CD1c-positive myeloid dendritic cell (primary cell): ENCODE results near the gene SLC22A23.
A peak's percentile ranks its signal among the peaks of the same experiment; 100 is the strongest.

Experiments
- DNase-seq: peaks from one replicate; pipeline ENCODE4 v3.0.0-alpha.2; 2016; ENCODE audit errors: extremely low spot score

SLC22A23 gene

DNA sequence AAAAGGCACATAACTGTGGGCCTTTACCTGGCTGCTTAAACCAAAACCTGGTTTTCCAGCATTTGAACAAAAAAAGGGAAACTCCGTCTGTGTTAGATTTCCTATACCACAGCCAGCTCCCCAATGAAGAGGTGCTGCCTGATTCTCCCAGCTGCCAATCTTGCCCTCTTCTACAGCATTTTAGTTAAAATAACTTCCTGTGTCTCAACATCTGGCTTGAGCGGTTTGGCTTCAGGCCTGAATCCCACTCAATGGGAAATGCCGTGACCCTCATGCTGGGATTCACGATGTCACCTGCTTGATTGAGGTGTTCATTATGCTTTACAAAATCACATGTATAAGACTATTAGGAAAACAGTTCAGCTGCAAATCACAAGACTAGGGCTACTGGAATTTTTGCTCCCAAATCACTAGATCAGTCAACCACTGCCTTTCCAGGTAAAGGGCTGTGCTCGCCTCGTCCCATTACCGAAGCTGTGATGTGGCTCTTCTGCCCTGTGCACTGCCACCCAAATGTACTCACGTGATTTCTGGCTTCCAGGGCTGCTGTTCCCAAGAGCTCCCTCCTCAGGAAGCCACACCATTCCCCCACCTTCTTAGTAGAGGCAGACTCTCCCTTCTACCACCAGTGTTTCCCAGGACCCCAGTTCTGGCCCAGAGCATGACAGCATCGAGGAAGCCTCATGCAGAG is 103.5 kb downstream of the SLC22A23 start:
- DNase-seq: no peak

DNA sequence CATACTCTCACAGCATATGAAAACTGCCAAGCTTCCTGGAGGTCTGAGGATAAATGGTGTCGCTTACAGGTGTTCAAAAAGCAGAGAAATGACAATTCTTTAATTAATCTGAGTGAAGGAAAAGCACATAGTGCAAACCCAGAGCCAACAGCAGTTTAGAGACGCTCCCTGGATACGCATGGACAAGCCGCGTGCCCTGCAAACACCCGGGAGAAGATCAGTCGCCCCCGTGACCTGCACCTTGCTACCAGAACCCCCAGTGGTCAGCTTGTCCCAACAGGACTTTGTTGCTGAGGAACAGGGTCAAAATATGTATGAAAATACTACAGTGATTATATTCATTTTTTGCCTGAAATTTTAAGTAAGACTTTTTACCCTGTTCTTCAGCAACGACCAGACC is 104.2 kb downstream of the SLC22A23 start:
- DNase-seq: no peak

DNA sequence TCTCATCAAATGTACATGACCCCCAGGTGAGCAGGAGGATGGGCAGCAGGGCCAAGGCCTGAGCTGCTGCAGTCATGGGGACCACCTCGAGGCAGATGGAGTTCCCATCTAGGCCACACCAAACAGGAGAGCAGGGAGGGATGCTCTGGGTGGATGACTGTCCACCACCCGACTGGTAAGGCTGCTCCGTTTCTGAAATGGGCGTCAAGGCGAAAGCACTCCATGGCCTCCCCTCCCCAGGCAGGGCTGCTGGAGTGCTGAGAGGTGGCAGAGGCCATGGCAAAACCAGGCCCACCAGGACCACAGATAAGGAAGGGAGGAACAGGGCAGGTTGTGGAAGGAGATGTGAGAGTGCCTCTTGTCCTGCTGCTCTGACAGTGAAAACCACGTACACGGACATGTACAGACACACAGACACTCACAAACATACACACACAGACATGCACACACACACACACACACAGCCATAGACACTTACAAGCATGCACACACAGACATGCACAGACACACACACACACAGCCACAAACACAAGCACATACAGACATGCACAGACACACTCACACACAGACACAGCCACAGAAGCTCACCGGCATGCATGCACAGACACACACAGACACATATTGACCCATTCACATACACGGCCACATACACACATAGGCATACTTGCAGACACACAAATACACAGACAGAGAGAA is 104.9 kb downstream of the SLC22A23 start:
- no peak for DNase-seq

DNA sequence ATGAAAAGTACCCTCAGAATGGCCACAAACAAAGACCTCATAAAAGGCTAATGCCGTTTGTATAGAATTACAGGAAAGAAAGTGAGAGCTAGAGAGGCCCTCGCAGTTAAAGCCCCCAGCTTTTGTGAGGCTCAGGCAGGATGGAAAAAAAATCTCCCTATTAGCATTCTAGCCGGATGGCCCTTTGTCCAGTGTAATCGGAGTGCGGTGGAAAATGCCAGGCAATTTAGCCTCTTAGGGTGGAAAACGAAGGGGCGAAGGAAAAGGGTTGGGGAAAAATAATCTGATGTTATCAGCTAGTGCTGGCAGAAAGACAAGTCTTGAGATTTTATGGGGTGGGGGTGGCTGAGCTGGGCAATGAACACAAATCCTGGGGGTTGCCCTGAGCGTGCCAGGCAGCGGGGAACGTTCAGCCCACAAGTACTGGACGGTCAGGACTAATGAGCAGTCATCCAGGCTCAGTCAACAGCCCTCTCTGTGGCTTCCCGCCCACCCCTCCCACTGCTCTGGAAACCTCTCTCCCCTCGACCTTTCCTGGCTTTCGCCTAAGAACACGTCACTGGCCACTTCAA is 105.7 kb downstream of the SLC22A23 start:
- no peak for DNase-seq

DNA sequence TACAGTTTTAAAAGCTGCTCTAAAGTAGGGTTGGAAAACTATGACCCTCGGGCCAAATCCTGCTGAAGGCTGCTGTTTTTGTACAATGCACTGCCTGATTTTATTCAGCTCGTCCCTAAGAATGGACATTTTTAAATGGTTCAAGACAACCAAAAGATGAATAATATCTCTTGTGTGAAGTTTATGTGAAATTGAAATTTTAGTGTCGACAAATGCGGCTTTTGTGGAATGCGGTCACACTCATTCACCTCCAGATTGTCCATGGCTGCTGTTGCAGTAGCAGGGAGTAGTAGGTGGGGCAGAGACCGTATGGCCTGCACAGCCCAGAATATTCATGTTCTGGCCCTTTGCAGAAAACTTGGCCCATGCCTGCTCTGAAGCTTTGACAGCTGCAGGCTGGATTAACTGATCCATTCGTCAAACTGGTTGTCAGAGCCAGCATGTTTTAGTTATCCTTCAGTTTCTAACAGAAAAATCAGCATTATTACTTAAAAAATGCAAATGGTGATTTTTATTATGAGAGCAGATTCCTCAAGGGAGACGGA is 106.5 kb downstream of the SLC22A23 start:
- no peak for DNase-seq

DNA sequence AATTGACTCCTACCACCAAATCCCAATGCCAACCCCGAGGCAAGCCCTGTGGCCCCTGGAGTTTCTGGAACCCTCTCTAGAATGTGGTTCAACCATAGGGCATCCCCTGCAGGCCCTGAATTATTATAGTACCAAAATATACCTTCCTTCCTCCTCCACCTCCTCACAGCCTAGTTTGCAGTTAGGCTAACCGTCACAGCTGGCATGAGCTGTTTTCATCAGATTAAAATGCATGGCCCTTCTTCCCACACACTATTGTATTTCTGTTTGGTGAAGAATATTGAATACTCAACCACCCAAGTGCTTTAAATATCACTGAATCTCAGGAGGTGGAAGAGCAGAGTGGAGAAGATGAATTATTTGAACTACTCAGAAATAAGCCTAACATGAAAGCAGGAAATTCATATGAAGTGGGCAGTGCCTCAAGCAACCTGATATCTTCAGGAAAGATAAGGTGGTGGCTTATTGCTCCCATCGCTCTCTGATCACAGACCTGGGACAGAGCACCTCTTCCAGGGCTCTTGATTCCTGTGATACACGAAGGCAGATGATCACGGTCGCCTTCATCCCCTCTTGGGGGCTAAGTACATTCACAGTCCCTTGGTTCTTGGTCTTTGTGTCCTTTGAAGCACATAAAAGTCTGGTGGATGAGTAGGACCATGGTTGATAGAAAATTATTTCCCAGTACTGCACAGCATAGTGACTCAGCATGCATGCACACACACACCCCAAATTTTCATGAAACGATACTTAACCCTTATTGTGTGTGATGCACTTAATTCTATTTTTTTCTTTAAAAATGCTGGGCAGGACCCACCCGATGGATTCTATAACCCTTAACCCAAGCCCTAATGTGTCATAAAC is 107.2 kb downstream of the SLC22A23 start:
- DNase-seq: no peak

DNA sequence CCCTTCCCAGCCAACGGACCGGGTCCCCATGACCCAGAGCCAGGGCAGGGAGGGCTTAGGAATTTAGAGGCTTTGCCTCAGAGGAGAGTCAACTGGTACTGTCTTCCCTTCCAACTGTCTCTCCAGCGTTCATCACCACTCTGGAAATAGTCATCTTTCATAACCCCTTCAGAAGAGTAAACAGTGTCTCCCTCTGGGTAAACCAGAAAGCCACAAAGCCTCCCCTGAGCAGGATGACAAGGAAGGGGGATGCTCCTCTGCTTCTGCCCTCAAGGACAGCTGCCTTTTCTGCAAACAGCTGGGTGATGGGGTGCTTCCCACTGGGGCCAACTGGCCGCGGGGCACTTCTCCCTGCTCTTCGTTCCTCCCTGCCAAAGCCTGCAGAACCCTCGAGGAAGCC is 108.0 kb downstream of the SLC22A23 start:
- DNase-seq: no peak

DNA sequence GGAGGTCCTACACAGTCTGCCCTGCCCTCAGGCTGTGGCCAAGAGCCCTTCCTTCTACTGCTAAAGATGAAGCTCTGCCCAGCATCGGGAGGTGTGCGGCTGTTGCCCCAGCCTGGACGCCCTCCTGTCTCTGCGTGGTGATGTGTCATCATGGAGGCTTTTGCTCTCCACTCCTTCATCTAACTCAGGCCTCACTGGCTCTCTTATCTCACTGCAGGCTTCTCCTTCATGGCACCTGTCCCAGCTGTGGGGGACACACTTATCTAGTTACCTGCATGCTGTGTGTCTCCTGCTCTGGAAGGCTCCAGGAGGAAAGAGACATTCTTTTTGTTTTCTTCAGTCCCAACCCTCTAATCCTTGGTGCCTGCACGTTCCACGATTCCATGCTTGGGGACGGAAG is 109.0 kb downstream of the SLC22A23 start:
- DNase-seq: no peak

DNA sequence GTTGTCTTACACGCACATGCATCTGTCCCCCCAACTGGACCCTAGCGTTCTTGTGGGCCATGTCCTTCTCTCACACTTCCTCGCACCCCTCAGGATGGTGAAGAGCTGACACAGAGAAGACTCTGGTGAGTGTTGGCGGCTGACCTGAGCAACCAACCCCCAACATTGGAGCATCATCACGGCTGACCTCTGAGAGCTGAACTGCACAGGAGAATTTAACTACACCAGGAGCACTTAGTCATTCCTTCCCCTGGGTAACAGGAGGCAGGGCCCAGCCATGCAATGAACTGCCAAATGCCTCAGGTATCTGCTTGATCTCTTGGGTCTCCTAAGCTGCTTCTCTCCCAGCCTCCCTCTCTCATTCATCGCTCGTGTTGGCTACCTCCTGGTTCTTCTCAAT is 109.6 kb downstream of the SLC22A23 start:
- no peak for DNase-seq

DNA sequence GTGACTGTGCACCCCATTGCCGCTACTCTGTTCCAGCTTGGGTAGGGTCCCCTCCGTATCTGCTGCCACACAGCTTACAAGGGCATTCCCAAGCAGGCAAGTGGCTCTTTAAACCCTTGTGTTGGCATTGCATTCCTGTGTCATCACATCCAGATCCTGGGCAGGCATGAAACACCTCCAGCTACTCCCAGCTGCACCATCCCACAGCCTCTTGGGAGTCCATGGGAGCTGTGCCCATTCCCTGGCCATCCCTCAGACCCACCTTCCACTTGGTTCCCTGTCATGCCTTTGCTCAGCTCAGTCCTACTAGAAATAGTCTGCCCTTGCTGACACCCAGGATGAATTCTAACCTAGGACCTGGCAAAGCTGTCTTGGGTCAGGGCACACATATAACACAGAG is 110.4 kb downstream of the SLC22A23 start:
- no peak for DNase-seq

DNA sequence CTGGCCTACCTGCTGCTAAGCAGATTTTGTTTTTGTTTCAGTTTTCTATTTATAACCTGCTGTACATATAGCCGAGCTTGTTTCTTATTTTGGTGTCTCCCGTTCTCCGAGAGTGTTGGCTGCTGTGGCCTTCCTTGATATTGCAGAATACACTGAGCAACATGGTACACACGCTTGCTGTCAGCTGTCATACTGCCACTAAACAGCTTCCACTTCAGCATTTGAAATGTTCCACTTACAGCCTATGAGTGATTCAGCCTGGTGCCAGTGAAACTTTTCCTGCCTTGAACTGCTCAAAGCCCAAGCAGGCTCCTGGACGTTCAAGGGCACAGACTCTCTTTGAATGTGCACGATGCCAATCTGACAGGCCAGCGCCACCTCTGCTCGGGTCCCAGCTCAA is 111.0 kb downstream of the SLC22A23 start:
- DNase-seq: no peak

DNA sequence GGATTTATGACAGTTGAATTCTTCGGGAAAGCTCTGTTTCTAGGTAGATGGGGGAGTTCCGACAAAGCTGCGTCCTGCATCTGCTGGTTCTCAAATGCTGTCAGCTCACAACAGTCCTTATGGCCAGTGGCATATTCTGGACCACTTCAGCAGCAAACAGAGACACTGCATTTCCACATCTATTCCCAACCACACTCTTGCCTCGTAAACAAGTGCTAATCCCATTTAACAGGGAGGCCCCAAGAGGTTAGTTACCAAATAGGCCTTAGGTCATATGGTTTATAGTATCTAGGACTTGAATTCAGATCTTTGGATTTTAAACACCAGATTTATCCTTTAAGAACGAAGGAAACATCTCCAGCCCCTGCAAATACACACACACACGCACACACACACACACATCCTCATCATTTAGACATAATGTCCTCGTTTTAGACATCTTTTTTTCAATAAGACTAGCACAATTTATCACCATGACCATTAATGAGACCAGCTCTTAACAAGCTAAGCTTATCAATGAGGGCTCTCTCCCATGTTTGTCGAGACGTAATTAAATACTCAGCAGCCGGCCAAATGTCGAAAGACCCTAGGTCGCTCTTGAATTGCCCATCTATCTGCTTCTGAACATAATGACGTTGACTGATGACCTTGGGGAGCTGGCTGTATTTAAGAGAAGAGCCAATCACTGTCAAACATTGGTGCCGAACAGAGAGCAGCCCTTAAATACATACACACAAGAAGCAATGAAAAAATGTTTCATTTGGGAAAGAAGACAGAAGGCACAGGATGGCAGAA is 113.6 kb downstream of the SLC22A23 start:
- DNase-seq: no peak

DNA sequence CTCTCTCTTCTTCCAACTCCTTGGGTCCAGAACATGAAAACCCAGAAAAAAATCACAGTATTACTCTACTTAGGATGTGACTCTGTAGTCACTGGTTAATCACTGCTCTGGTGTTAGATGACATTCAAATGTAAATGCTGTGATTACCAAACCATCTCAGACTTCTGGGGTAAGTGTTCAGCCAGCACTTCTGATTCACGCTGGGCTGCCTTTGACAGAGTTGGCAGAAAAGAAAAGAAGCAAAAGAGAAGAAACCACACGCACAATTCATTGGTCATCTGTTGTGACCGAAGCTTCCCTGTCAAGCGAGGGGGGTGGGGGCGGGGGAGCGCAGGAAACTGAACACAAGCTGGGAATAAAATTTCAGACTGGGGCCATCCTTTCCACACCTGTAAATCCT is 115.4 kb downstream of the SLC22A23 start:
- no peak for DNase-seq

DNA sequence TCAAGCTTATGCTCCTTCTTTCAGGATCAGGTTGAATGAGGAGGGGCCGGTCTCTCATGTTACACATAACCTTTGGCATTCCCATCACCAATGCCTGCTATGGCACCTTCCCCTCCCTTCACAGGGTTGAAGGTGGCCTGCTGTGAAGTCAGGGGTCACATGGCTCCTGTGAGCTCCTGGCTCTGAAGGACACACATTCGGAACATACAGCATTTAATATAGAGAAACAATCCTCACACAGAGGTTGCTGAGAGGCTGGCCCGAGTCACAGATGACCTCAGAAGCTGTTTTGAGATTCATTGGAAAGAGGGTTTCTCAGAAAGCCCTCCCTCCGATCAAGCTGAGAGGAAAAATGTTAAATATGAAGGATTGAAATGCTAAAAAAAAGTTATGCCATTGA is 116.0 kb downstream of the SLC22A23 start:
- no peak for DNase-seq

DNA sequence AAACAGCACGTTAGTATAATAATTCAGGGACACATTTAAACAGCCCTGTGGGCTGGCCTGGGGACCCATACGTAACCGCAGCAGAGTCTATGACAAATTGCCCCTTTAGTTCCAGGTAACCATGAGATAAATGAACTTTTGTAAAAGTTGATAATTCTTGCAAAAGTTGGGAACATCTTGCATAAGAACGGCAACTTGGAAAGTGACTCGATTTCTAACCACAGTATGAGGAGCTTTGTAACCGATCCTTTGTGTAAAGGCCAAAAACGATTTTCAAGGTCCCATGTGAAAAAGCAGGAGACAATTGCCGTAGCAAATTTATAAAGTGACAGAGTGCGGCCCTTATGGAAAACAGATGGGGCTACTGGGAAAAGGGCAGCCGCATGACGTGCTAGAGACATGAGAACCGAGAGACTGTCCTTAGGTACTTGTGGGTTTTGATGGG is 116.5 kb downstream of the SLC22A23 start:
- no peak for DNase-seq

DNA sequence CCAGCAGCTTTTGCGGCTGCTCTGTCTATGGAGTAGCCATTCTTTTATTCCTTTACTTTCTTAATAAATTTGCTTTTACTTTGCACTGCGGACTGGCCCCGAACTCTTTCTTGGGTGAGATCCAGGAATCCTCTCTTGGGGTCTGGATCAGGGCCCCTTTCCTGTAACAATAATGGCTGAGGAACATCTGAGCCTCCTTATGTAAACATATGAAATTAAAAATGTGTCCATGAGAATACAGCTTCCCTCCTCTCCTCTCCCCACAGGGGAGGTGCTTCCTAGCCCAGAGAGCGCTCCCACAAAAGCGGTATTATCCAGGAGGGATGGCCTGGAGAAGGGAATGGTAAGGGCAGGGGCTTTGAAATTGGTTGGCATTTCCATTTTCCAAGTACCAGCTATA is 117.0 kb downstream of the SLC22A23 start:
- DNase-seq: no peak

DNA sequence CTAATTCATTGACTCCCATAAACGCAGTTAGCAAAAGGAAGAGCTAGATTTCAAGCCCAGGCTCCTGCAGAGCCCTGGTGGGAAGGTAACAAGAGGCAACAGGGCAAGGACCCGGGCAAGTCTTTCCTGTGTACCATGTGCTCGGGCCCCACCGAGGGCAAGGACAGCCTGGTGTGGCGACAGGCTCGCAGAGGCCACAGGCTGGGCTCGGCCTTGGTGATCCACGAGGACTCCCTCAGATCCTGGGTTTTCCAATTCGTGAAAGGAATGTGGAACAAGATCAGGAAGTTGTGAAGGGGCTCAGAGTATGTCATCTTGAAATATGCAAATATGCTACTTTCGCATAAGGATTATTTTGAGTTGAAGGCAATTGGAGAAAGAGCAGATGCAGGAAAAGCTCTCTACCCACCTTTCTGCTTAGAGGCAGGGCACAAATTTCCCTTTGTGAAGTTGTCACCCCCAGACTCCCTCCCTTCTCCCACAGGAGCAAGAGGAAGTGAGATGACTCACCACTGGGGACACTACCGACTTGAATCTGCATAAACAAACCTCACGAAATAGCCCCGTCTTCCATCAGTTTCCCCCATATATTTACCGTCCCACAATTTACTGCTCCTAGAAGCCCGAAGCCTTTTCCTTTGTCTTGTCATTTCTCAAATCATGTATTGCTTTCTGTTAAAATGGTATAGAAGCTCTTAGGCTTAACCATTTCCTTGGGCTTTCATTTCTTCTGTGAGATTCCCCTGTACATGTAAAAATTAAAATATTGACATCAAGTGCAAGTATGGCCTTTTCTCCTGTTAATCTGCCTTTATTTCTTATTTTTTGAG is 119.1 kb downstream of the SLC22A23 start:
- peak; percentile 68 for DNase-seq

DNA sequence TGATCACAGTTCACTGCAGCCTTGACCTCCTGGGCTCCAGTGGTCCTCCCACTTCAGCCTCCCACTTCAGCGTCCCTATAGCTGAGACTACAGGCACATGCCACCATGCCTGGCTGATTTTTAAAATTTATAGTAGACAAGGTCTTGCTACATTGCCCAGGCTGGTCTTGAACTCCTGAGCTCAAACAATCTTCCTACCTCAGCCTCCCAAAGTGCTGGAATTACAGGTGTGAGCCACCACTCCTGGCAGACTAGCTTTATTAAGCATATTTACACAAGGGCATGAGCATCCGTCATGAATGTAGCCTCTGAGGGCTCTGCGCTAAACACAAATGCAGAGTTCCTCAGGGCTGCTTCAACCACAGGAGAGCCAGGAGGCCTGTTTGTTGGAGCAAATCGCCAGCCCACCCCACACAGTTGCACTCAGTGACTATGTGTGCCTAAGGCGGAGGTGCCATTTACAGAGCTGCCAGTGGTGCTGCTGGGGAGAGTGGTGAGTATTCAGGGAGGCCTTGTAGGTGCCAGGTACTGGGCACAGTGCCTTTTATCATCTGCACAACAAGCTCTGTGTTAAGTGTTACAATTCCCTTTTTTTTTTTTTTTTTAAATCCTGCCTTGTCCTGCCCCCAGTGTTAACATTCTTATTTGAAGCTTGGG is 119.9 kb downstream of the SLC22A23 start:
- DNase-seq: no peak

DNA sequence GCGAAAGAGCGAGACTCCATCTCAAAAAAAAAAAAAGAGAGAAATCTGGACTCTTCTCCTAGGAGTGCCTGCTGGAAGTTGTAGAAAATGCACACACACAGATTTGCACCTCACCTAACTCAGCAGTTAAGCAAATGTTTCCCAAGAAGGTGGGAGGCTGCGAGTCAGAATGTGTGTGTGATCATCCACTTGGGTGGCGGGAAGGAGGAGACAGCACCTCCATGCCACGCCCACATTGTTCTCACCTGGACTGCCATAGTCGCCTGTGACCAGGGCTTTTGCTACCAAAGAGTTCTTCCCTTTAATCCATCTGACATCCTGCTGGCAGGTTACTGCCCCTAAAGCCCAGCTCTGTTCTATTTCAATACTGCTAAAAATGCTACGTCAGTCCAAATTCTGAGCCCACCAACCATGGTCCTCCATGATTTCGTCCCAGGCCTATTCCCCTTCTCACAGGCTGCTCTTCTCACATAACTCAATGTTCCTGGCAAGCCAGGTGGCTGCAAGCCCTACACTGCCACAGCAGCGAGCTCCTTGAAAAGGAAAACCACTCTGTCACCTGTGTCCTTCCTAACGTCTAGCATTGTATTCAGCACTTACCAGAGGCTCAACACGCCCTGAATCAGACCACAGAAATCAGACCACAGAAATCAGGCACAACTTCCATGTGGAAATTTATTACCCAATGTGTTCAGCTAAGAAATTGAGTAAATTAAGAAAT is 120.6 kb downstream of the SLC22A23 start:
- no peak for DNase-seq
